HEK293T (cell line): ENCODE data around the gene LRIG3.

Experiments
- BHLHE40 ChIP-seq: fragments of 450-650 bp; IDR thresholded peaks from 2 replicates; pipeline ENCODE4 v1.6.1; 2016; ENCODE audit warnings: mild to moderate bottlenecking, moderate library complexity, borderline replicate concordance
- FOXK2 ChIP-seq: fragments of 450-650 bp; IDR thresholded peaks from 2 replicates; pipeline ENCODE4 v1.6.1; 2016; ENCODE audit warnings: mild to moderate bottlenecking
- FOXM1 ChIP-seq: fragments of 450-650 bp; IDR thresholded peaks from 2 replicates; pipeline ENCODE4 v1.6.1; 2017; ENCODE audit warnings: mild to moderate bottlenecking, borderline replicate concordance
- LEF1 ChIP-seq: fragments of 450-650 bp; IDR thresholded peaks from 2 replicates; pipeline ENCODE4 v1.6.1; 2017; ENCODE audit warnings: mild to moderate bottlenecking, borderline replicate concordance
- SP1 ChIP-seq: fragments of 450-650 bp; IDR thresholded peaks from 2 replicates; pipeline ENCODE4 v1.6.1; 2017

DNA sequence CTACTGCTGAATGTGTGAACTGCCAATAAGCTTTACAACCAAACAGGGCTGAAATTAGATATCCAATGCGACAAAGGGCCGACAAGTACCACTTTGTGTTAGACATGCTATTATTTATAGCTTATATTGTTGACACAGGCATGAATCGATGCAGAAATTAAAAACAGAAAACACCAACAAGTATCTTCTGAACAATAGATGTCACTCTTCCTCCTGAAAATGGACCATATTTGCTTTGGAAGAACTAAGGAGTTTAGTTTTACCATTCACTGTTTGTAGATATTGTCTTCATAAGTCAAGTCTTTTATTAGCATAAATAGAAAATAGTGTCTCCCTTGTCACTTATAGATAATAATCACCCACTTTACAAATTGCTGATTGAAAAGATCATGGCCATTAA, 86.5 kb downstream of the LRIG3 start:
- TF ChIP-seq FOXM1 (no peak), SP1 (no peak), FOXK2 (no peak), BHLHE40 (no peak), LEF1 (no peak)
